Raji (cell line): ENCODE measurements around the gene IER3.
A peak's percentile ranks its signal among the peaks of the same experiment; 100 is the strongest.

ENCODE experiments used
- POLR2A ChIP-seq: IDR thresholded peaks from 2 replicates; pipeline ENCODE4 v1.6.1; 2011; ENCODE audit warnings: low read depth, low read length, control low read depth; ENCODE audit not compliant: insufficient read depth

The IER3 gene

DNA sequence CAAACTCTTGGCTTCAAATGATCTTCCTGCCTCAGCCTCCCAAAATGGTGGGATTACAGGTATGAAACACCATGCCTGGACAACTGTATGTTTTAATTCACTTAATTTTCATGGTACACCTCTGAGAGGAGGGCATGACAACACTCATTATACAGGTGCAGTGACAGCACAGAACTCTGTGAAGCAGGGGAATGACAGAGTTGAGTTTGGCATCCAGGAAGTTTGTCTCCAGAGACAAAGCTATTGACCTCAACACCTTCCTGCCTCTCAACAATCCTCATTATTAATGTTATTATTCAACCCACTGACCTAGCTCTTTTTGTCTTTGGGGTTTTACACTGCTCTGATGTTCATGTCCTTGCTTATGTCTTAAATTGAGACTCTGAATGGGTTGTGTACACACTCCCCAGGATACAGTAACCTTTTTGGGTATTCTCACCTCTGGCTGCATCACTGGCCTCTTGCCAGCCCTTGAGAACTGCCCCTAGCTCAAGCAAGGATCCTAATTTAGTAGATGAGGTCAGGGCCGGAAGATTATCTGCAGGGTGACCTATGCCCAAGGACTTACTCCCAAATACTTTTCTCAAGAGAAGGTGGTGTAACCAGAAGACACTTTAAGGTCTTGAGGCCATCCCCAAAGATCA is 13.0 kb upstream of the IER3 start:
- no peak for TF ChIP-seq POLR2A

DNA sequence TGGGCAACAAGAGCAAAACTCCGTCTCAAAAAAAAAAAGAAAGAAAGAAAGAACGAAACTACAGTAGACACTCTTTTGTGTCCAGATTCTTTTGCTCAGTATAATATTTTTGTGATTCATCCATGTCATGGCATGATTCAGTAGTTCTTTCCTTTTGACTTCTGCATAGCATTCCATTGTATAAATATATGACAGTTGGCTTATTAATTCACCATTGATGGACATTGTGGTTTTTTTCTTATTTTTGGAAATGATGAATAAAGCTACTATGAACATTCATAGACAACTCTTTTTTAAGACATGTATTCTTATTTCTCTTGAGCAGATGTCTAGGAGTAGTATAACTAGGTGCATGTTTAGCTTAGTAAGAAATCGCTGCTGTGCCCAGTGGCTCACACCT is 10.3 kb upstream of the IER3 start:
- TF ChIP-seq POLR2A = no peak

DNA sequence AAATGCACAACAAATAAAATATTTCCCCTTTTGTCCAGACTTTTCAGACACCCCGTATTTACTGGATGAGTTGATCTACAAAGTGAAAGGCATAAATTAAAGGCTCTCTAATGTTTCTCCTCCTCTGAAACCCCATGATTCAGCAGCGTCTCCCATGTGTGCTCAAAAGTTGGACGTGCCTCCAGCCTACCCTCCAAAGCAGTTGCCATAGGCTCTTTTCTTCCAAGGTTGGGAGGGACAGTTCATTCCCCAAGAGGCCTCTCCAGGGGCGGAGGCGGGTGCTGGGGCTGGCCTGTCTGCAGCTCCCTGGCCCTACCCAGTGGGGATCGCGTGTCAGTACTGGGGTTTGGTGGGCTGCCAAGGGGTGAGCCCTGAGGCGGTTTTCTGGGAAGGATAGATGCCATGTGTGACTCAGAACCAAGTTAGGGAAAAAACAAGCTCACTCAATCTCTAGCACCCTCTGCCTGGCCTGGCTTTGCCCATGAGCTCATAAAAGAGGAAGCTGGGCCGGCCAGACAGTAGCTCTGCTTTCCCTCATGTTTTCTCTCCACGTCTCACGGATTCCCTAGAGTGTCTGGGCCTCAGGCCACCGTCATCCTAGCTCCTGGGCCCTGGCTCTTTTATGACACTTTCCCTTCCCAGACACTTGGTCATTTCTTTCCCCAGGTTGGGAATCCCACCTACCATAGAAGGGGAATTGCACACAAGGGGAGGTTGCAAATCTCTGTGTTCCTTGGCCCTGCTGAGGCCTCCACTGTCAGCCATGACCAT is 8.0 kb upstream of the IER3 start:
- TF ChIP-seq POLR2A = no peak

DNA sequence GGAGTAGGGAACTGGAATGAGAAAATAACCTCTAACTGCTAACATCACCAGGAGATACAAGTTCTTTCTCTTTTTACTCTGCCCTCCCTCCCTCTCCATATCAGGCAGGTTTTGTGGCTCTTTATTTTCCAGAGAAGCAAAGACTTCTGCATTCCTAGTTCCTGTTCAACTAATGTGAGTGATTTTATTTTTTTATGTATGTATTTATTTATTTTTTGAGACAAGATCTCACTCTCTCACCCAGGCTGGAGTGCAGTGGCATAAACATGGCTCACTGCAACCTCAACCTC is 6.0 kb upstream of the IER3 start:
- no peak for TF ChIP-seq POLR2A

DNA sequence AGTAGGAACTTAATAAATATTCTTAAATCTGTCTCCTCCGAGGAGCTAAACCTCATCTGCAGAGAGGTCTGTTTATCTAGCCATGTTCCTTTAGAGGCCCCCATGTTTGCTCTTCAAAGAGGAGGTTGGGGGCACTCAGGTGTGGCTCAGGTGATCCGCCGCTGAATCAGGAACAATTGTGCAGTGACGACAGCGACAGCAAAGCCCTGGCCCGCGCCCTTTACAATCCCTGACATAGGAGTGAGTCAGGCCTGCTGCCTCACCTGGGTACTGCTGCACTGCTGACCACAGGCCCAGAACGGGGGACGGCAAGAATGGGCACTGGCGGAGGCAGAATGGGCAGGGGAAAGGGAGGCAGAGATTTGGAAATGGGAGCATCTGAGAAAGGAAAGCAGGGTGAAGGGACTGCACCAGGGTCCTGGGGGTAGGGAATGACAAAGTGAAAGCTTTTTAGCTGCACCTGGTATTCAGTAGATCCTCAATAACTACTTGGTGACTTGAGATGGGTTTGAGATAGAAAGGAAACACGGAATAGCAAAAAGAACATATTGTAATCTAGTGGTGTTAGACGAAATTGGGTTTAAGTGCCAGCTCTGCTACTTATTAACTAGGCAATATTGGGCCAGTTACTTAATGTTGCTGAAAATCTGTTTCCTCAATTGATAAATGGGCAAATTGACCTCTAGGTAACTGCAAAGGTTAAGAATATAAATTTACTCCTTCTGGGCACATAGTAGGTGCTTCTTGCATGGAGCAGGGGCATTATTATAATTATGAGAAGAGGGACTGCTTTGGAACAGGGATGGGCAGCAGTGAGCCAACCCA is 5.4 kb upstream of the IER3 start:
- no peak for TF ChIP-seq POLR2A

GRCh38 chr6:30748851-30749540 is 4.6 kb upstream of the IER3 start:
- TF ChIP-seq POLR2A = no peak

GRCh38 chr6:30747902-30748769 is 3.8 kb upstream of the IER3 start:
- TF ChIP-seq POLR2A = no peak

DNA sequence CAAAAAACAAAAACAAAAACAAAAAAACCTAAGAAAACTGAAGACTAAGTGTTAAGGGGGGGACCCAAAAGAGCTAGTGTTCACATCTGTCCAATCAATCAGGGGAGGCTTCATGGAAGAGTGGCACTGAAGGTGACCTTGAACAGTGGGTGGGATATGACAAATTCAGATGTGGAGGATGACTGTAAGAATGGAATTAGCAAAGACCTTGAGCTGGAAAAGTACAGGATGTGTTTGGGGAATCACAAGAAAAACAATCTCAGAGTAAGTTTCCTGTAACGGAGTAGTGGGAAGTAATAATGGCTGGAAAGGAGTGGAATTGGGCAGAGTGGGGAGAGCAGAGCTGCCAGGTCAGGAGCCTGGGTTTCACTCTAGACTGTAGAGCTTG is 2.9 kb upstream of the IER3 start:
- no peak for TF ChIP-seq POLR2A

- no peak for TF ChIP-seq POLR2A
Measured at GRCh38 chr6:30743099-30744053, 971 bp downstream of the IER3 start.

DNA sequence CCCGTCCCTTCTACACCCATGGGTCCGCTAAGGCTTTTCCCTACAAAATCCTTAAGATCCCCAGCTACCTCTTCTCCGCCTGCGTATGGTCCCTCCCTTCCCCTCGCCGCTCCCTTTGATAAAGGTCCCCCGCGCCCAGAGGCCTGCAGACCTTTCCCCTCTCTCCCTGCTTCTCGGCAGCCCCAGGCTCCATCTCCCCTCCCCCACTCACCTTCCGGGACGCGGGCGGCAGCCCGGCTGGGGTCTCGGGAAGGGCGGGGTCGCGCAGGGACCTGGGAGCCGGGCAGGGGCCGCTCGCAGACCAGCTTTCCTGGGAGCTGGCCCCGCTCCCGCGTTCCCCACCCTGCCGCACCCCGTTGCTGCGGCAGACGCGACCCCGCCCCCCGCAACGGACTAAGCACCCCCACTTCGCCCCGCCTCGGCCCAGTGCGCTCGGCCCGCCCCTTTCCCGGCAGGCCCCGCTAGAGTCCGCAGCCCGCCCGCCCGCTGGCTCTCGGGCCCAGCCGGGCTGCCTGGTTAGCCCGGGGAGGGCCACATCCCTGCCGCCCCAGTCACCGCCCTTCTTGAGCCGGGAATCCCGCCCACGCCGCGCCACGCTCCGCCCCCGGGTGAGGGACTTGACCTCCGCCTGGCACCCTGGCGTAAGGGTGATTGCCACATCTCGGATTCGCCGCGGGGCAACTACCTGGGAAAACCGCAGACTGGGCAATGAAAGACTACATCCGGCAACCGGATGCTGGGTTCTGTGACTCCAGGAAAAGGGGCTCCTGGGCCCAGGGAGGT is 1.8 kb downstream of the IER3 start, which contains the start of gene FLOT1:
Gene FLOT1 (minus strand): TSS at position 372 of the 783 bp plus-strand sequence. CDS start 498 bp downstream, outside the sequence.
- peak; percentile 65 for TF ChIP-seq POLR2A

DNA sequence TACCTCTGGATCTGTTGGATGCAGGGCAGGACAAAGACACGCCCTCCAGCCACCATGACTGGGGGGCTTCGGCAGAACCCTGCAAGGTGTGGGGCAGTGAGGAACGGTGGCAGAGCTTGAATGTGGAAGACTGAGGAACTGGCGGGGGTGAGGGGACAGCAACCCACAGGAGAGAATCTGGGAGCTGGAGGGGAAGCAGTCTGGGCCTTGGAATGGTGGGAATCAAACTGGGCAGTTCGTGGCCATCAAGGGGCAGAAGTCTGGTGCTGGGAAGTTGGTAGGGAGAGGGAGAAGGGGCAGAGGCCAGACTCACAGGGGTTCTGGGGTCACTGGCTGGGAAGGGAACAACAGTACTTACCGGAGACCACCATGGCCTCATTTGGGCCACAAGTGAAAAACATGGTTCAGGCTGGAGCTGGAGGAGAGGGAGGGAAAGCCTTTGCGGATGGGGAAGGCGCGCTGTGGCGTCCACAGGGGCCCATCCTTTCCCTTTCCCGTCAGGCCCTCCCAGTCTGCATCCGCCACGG is 2.5 kb downstream of the IER3 start:
- no peak for TF ChIP-seq POLR2A

DNA sequence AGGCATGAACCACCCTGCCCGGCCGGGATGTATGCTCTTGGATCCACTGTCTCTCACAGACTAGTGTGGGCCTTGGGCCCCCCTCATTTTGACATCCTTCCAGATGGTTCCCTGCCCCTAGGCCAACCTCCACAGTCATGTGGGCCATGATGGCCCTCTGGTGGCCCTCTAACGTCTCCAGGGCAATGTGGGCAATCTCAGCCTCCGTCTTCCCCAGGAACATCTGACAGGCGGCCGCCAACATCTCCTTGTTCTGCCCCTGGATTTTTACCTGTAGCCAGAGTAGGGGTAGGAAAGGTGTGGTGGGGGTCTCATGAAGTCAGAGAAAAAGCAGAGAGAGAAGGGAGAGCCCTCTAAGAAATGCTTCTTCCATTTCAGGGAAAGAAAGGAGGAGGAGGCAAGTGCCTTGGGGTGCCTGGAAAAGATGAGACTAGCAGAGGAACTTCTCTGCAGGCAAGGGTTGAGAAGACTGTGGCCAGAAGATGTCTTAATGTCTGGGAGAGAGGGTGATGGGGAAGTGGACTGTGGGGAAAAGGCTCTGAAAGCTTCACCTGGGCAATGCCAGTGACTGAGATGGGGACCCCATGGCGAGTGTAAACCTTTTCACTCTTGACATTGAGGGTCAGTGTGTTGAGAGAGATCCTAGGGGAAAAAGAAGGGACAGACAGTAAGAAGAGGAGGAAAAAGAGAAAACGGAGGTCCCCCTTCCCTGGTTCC is 3.1 kb downstream of the IER3 start:
- TF ChIP-seq POLR2A = no peak

GRCh38 chr6:30740540-30740870 is 3.8 kb downstream of the IER3 start:
- no peak for TF ChIP-seq POLR2A
